DOHH2 (cell line): ENCODE measurements around the gene HS2ST1.

Experiments
- H3F3A ChIP-seq: fragments of 200-600 bp; sonication (generic), shearing (Covaris generic); 2 replicates; pipeline ENCODE4 v1.6.0; 2016; ENCODE audit warnings: antibody characterized with exemption, mild to moderate bottlenecking; ENCODE audit not compliant: control insufficient read depth, insufficient read depth
- H3K27ac ChIP-seq: fragments of 200-600 bp; sonication (generic); 2 replicates; pipeline ENCODE4 v1.5.1; 2014; ENCODE audit warnings: low read depth, mild to moderate bottlenecking, low read length, moderate library complexity
- H3K27me3 ChIP-seq: fragments of 200-600 bp; sonication (generic); 2 replicates; pipeline ENCODE4 v1.6.1; 2014; ENCODE audit warnings: mild to moderate bottlenecking, low read length, mixed read lengths; ENCODE audit not compliant: control insufficient read depth
- H3K36me3 ChIP-seq: fragments of 200-600 bp; sonication (generic); 2 replicates; pipeline ENCODE4 v1.6.1; 2014; ENCODE audit warnings: mild to moderate bottlenecking, low read length, moderate library complexity, mixed read lengths; ENCODE audit not compliant: control insufficient read depth
- H3K4me1 ChIP-seq: fragments of 200-600 bp; sonication (generic); 2 replicates; pipeline ENCODE4 v1.6.1; 2014; ENCODE audit warnings: mild to moderate bottlenecking, low read length, mixed read lengths; ENCODE audit not compliant: control insufficient read depth
- H3K4me2 ChIP-seq: fragments of 200-600 bp; sonication (generic); 2 replicates; pipeline ENCODE4 v1.6.0; 2014; ENCODE audit warnings: mild to moderate bottlenecking, low read length, moderate library complexity
- H3K4me3 ChIP-seq: fragments of 200-600 bp; sonication (generic); 2 replicates; pipeline ENCODE4 v1.5.1; 2014; ENCODE audit warnings: mild to moderate bottlenecking, low read length, mixed read lengths
- H3K79me2 ChIP-seq: fragments of 200-600 bp; sonication (generic); 2 replicates; pipeline ENCODE4 v1.6.1; 2014; ENCODE audit warnings: mild to moderate bottlenecking, low read length, mixed read lengths; ENCODE audit not compliant: control insufficient read depth
- H3K9me2 ChIP-seq: fragments of 200-600 bp; sonication (generic); replicated peaks from 2 replicates; pipeline ENCODE4 v1.6.1; 2014; ENCODE audit warnings: mild to moderate bottlenecking, low read length, mixed read lengths; ENCODE audit not compliant: control insufficient read depth
- H3K9me3 ChIP-seq: fragments of 200-600 bp; sonication (generic); 2 replicates; pipeline ENCODE4 v1.6.1; 2014; ENCODE audit warnings: antibody characterized with exemption, low read length, mixed read lengths; ENCODE audit not compliant: control insufficient read depth, insufficient read depth
- H4K20me1 ChIP-seq: fragments of 200-600 bp; sonication (generic); 2 replicates; pipeline ENCODE4 v1.6.0; 2014; ENCODE audit warnings: low read depth, mild to moderate bottlenecking, antibody characterized with exemption, low read length, moderate library complexity; ENCODE audit not compliant: control insufficient read depth, insufficient read depth
- CTCF ChIP-seq: fragments of 200-600 bp; sonication (generic); IDR thresholded peaks from one replicate; pipeline ENCODE4 v1.5.1; 2014; ENCODE audit warnings: antibody characterized with exemption, mild to moderate bottlenecking, low read depth, low read length; ENCODE audit not compliant: poor library complexity, severe bottlenecking
- EZH2phosphoT487 ChIP-seq: fragments of 200-600 bp; sonication (generic); IDR thresholded peaks from 2 replicates; pipeline ENCODE4 v1.6.1; 2017; ENCODE audit warnings: borderline replicate concordance, mild to moderate bottlenecking, antibody characterized with exemption, low read length, moderate library complexity, mixed read lengths

The HS2ST1 gene

DNA sequence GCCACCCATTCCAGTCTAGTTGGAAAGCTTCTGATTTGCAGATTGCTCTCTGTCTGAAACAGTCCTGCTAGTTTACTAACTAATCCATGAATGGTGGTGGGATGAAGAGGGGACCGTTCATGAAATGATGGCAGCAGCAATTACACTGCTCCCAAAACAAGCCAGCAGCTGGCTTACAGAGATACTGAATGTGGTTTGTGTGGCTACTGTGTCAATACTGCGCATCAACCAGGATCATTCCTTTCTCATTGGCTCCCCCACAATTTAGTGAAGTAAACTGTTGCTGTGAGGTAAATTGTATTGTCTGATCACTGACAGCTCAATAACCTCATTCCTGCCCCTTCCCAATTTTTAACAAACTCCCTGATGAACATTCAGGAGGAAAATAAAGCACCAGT lies 222.9 kb downstream of the HS2ST1 start:
- Histone ChIP-seq H3K79me2 (no peaks in the 10 kb centered on the region), H3K9me2 (no peaks in the 10 kb centered on the region), H3K27ac (no peak overlapping the region), H3K27me3 (peaks cover 37% of the 10 kb centered on the region), H3K9me3 (no peaks in the 10 kb centered on the region), H3K36me3 (no peaks in the 10 kb centered on the region), H3F3A (no peaks in the 10 kb centered on the region), H3K4me1 (peaks cover 2% of the 10 kb centered on the region), H4K20me1 (no peaks in the 10 kb centered on the region), H3K4me3 (no peak overlapping the region), H3K4me2 (no peak overlapping the region)
- TF ChIP-seq EZH2phosphoT487 (no peak), CTCF (no peak)

GRCh38 chr1:87140831-87141540 lies 226.6 kb downstream of the HS2ST1 start:
- H3K27ac ChIP-seq = no peak overlapping the region
- H4K20me1 ChIP-seq = no peaks in the 10 kb centered on the region
- H3K4me3 ChIP-seq = no peak overlapping the region
- H3K4me1 ChIP-seq = no peaks in the 10 kb centered on the region
- H3K9me3 ChIP-seq = no peaks in the 10 kb centered on the region
- H3K79me2 ChIP-seq = no peaks in the 10 kb centered on the region
- no peaks in the 10 kb centered on the region for H3F3A ChIP-seq
- peaks cover 13% of the 10 kb centered on the region; the same call in 1 of the 2 replicates for H3K27me3 ChIP-seq
- TF ChIP-seq EZH2phosphoT487 (no peak), CTCF (no peak)
- H3K9me2 ChIP-seq = no peaks in the 10 kb centered on the region
- H3K36me3 ChIP-seq = no peaks in the 10 kb centered on the region
- no peak overlapping the region for H3K4me2 ChIP-seq

DNA sequence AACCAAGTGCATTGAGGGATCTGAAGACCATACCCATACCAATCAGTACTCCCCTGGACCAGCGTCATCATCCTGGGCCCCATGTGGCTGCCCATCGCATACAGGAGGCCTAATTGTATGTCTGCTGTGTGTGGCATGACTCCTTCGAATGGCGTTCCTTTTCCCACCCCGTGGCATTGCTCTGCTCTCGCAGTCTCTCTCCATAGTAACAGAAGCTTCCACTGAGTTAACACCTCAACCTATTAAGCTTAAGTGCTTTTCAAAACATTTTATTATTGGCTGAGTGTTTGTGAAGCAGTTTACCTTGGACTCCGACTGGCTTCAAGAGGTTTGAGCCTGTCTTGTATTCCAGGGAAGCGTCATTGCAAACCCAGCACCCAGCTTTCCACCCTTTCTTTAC lies 227.1 kb downstream of the HS2ST1 start:
- Histone ChIP-seq H4K20me1 (no peaks in the 10 kb centered on the region), H3K79me2 (no peaks in the 10 kb centered on the region), H3K4me2 (no peak overlapping the region), H3K36me3 (no peaks in the 10 kb centered on the region), H3K9me2 (no peaks in the 10 kb centered on the region), H3K4me3 (no peak overlapping the region), H3K4me1 (no peaks in the 10 kb centered on the region), H3F3A (no peaks in the 10 kb centered on the region), H3K9me3 (no peaks in the 10 kb centered on the region), H3K27ac (no peak overlapping the region), H3K27me3 (peaks cover 13% of the 10 kb centered on the region; the same call in 1 of the 2 replicates)
- TF ChIP-seq EZH2phosphoT487 (no peak), CTCF (no peak)
